Left lobe of liver (tissue), 2 donors: ENCODE measurements around the gene TMEM178A. TPM values are rescaled to one million over a fixed set of nuclear protein-coding genes. Genes with fewer than 3 reads are reported as not detected.
"Not testable (repeated sequence)": the region's sequence is repeated elsewhere in the genome, so short reads cannot be mapped to it uniquely, and the experiment has no call there.

Experiments
- ATAC-seq: fragments of 200-7000 bp; cut with Tn5 transposase; one replicate; pipeline ENCODE4 v1.9.1; 2020; ENCODE audit warnings: mild to moderate bottlenecking, moderate library complexity
- DNase-seq: peaks from one replicate; pipeline ENCODE4 v3.0.0-alpha.2; 2020; ENCODE audit warnings: low spot score
- total RNA-seq: library from RNA; stranded (reverse); gene quantifications from one replicate; pipeline ENCODE4 v1.2.1, GENCODE V29; 2021
- donor health status: DM: no; HTN: no; CAD: no; lungs with moderate emphysema.
- donor health status: DM: no; HTN: yes; CAD: no.

The TMEM178A gene
- 0.81 TPM for total RNA-seq

DNA sequence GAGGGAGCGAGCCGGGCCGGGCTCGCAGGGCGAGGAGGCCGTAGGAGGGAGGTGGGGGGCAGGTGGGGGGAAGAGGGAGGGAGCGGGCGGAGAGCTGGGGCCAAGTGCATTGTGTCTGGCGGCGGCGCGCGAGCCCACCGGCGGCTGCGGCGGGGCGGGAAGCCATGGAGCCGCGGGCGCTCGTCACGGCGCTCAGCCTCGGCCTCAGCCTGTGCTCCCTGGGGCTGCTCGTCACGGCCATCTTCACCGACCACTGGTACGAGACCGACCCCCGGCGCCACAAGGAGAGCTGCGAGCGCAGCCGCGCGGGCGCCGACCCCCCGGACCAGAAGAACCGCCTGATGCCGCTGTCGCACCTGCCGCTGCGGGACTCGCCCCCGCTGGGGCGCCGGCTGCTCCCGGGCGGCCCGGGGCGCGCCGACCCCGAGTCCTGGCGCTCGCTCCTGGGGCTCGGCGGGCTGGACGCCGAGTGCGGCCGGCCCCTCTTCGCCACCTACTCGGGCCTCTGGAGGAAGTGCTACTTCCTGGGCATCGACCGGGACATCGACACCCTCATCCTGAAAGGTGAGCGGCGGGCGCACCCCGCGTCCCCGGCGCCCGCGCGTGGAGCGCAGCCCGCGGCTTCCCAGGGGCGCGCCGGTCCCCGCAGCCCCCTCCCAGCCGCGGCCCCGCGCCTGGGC lies at the start of gene TMEM178A:
TMEM178A (plus strand) TSS at position 107 of the 680 bp plus-strand sequence; CDS start at position 165, 58 bp downstream.
- DNase-seq (no peak), ATAC-seq (peak; percentile 40)

- ATAC-seq (no peak), DNase-seq (no peak)
Observed at GRCh38 chr2:39618236-39618635, 47.5 kb upstream of the TMEM178A start.

- no peak for ATAC-seq
- DNase-seq: no peak
Observed at GRCh38 chr2:39618736-39619135, 47.0 kb upstream of the TMEM178A start.

- DNase-seq (peak; percentile 70), ATAC-seq (peak; percentile 90)
Observed at GRCh38 chr2:39620067-39620466, 45.6 kb upstream of the TMEM178A start.

DNA sequence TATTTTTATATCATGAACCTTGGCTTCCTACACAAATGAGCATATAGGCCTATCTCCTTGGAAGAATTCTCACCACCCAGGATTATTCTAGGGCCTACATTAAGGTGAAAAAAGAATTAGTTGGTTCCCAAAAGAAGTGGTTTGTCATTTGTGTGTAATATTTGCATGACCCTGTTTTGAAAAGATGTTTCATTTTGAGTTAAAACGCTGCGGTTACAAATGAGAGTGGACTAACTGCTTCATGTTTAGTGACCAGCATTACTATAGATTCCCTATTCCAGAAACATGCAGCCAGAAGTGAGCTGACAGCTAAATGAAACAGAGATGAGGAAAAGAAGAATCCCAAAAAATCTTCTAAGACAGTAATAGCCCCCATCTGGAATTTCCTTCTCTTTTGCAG lies 44.1 kb upstream of the TMEM178A start:
- DNase-seq (no peak), ATAC-seq (no peak)

- no peak for DNase-seq
- ATAC-seq: no peak
Observed at GRCh38 chr2:39622860-39623259, 42.9 kb upstream of the TMEM178A start.

DNA sequence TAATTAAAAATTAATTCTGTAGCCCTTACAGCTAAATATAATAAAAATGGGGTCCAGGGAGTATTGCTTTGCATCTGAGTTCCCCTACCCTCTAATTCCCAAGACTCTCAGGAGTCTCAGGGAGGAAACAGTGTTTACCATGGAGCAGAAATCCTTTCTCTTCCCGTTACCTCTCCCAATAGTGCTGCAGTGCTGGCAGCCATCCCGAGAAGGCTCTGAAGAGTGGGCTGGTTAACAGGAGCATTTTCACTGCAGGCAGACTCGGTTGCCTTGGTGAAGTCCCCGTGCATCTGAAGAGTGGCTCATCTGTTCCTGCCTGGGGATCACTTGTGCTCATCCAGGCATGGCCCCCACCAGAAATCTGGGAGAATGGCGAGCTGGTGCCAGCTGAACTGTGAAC lies 41.8 kb upstream of the TMEM178A start:
- no peak for ATAC-seq
- DNase-seq: no peak

DNA sequence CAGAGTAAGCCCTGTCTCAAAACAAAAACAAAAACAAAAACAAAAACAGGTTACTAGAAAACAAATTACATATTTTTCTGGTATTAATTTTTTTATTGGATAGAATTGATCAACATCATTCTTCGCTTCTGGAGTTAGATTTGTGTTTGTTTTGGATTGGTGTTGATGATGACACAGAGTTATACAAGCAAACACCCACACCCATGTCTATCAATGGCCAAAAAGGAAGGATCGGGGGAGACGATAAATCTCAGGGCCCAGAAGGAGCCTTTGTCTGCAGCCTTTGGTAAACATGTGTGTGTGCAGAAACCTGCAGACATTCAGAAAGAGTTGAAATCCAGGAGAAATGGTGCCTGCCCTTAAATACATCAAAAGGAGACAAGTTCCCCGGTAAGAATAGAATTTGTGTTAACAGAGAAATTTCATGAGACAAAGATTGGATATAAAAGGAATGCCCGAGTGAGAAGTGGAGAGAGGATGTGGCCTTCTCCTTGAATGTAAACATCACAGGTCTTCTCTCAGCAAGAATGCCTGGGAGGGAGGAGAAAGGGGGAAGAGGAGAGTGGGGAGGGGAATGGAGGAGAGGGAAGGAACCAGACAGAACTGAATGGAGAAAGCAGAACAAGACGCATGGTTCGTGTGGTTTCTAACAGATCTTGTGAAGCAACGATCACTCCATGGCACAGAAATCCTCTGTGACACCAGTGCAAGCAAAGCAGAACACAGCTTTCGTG lies 40.4 kb upstream of the TMEM178A start:
- ATAC-seq: no peak
- no peak for DNase-seq

- DNase-seq: no peak
- ATAC-seq: no peak
Observed at GRCh38 chr2:39625927-39626270, 39.8 kb upstream of the TMEM178A start.

- not testable (repeated sequence) for ATAC-seq, DNase-seq
Observed at GRCh38 chr2:39628346-39628745, 37.4 kb upstream of the TMEM178A start.

- DNase-seq: no peak
- ATAC-seq: no peak
Observed at GRCh38 chr2:39629646-39630045, 36.1 kb upstream of the TMEM178A start.

GRCh38 chr2:39631256-39631655 lies 34.5 kb upstream of the TMEM178A start:
- DNase-seq (no peak), ATAC-seq (no peak)

GRCh38 chr2:39631718-39632117 lies 34.0 kb upstream of the TMEM178A start:
- DNase-seq (no peak), ATAC-seq (no peak)

- DNase-seq: no peak
- ATAC-seq: no peak
Observed at GRCh38 chr2:39632876-39633275, 32.8 kb upstream of the TMEM178A start.

DNA sequence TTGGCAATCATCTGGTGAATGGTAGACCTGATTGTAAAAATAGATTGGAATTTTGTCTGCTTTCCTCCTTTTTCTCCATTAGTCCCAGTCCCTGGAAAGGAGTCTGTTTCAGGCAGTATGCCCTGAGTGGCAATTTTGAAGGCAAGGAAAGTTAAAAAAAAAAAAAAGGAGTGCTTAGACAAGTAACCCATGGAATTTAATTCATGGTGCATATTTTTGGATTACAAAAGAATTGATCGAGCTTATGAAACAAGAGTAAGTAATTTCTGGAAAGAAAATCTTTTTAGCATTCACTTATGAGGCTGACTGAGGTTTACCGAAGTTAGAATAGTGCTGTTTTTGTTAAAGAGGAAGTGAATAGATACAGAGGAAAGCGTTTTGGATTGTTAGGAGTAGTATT lies 29.4 kb upstream of the TMEM178A start:
- DNase-seq: no peak
- ATAC-seq: no peak

DNA sequence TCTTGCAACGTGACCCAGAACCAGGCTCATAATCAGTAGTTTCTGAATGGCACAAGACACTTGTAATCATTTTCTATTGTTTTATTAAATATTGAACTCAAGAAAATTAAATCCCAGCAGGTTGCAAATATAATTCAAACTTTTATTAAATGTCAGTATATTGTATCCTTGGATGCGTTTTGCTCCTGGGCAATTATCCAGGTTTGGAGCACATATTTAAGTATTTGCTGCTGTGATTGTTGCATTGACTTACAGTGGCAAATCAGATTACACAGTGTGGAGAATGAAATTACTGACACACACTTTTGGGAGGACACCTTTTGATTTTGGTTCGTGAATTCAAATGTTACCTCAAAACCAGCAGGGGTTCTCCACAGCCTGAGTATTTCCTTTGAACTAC lies 27.1 kb upstream of the TMEM178A start:
- ATAC-seq (no peak), DNase-seq (no peak)

- DNase-seq (peak; percentile 69), ATAC-seq (peak; percentile 99)
Observed at GRCh38 chr2:39640107-39640506, 25.6 kb upstream of the TMEM178A start.

GRCh38 chr2:39640681-39641080 lies 25.0 kb upstream of the TMEM178A start:
- DNase-seq (no peak), ATAC-seq (no peak)

DNA sequence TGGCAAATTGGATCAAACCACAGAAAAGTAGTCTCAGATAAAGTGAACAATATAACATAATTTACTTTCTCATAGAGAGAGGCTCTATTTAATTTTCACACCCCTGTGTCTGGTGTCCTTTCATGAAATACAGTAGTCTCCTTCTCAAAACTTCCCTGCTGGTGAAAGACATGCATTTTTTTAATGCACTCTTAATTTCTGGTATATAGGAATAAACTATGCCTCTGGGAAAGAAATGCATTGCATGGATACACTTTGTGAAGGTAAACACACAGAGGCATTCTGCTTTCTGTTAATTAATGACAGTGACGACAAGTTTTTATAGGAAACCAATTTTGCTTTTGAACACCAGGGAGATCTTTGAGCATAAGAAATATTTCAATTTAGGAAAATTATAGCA lies 24.1 kb upstream of the TMEM178A start:
- DNase-seq (no peak), ATAC-seq (no peak)

- ATAC-seq: no peak
- DNase-seq: no peak
Observed at GRCh38 chr2:39642051-39642718, 23.5 kb upstream of the TMEM178A start.

GRCh38 chr2:39645826-39646225 lies 19.9 kb upstream of the TMEM178A start:
- ATAC-seq (no peak), DNase-seq (no peak)

- ATAC-seq (peak; percentile 66), DNase-seq (no peak)
Observed at GRCh38 chr2:39646267-39646666, 19.4 kb upstream of the TMEM178A start.
